Measurements from ENCODE around the gene FBXL15.

The FBXL15 gene

DNA sequence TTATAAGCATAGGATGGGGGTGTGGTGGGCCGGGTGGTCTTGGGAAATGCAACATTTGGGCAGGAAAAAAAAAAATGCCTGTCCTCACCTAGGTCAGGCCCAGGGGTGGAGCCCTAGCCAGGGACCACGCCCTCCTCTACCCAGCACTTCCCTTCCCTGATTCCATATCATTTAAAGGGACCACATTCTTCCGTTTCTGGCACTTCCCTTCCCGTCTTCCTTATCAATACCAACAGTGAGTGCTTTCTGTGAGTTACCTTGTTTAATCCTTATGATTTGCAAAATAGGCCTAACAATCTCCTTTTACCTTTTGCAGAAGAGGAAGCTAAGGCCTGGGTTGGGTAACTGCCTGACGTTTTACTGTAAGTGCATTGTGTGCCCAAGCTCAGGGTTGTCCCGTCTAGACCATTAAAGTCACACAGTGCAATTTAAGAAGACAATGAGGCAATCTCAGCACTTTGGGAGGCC is 47.4 kb downstream of the FBXL15 start:
- H3K4me3 ChIP-seq (ENCODE audit: low read length) = no peak overlapping the region
- DNase-seq (ENCODE audit: low read depth) = no peak
- TF ChIP-seq, protein P1, sequence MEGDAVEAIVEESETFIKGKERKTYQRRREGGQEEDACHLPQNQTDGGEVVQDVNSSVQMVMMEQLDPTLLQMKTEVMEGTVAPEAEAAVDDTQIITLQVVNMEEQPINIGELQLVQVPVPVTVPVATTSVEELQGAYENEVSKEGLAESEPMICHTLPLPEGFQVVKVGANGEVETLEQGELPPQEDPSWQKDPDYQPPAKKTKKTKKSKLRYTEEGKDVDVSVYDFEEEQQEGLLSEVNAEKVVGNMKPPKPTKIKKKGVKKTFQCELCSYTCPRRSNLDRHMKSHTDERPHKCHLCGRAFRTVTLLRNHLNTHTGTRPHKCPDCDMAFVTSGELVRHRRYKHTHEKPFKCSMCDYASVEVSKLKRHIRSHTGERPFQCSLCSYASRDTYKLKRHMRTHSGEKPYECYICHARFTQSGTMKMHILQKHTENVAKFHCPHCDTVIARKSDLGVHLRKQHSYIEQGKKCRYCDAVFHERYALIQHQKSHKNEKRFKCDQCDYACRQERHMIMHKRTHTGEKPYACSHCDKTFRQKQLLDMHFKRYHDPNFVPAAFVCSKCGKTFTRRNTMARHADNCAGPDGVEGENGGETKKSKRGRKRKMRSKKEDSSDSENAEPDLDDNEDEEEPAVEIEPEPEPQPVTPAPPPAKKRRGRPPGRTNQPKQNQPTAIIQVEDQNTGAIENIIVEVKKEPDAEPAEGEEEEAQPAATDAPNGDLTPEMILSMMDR (conservative IDR thresholded peaks at IDR 0.05; ENCODE audit: low read length) = no peak

DNA sequence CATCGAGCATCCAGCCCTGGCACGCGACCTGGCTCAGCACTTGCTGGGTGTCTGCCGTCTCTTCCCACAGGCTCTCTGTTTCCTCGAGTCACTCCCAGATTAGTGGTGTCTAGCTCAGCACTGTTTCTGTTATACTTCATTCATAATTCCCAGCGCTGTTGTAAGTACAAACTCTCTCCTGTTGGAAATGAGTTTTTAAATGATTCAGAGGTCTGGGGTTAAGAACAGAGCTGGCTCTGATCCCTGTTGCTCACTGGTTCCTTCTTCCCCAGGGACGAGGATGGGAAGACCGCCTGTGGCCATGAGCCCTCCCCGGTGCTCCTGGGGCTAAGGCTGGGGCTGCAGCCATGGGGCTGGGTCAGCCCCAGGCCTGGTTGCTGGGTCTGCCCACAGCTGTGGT is 48.0 kb downstream of the FBXL15 start:
- TF ChIP-seq, protein P1 (conservative IDR thresholded peaks at IDR 0.05; ENCODE audit: low read length) = no peak
- no peak overlapping the region for H3K4me3 ChIP-seq (ENCODE audit: low read length)
- DNase-seq (ENCODE audit: low read depth) = no peak

DNA sequence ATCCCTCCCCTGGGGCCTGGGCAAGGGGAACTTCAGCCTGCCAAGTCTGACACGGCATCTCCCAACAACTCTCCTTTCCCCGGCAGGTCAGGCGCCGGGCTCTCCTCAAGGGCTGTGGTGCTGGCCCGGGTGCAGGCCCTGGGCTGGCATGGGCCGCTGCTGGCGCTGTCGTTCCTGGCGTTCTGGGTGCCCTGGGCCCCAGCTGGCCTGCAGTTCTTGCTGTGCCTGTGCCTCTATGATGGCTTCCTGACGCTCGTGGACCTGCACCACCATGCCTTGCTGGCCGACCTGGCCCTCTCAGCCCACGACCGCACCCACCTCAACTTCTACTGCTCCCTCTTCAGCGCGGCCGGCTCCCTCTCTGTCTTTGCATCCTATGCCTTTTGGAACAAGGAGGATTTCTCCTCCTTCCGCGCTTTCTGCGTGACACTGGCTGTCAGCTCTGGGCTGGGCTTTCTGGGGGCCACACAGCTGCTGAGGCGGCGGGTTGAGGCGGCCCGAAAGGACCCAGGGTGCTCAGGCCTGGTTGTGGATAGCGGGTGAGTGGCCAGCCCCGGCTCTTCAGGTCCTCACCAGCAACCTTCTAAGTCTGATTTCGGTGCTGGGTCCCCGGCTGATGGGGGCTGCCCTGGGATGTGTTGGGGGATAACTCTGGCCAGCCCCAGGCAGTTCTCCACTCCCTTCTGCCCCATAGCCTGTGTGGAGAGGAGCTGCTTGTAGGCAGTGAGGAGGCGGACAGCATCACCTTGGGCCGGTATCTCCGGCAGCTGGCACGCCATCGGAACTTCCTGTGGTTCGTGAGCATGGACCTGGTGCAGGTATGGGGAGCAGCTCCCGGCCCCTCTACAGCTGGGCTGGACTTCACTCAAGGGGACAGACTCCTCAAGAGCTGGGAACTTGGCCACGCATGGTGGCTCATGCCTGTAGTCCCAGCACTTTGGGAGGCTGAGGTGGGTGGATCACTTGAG is 50.2 kb downstream of the FBXL15 start:
- TF ChIP-seq, protein P1 (conservative IDR thresholded peaks at IDR 0.05; ENCODE audit: low read length) = no peak
- no peak overlapping the region for H3K4me3 ChIP-seq (ENCODE audit: low read length)
- DNase-seq (ENCODE audit: low read depth) = no peak

All from AG10803 (cell line).